IMR-90 (cell line): ENCODE measurements around the gene STUM.

Experiments
- POLR2A ChIP-seq: IDR thresholded peaks from 2 replicates; pipeline ENCODE4 v1.6.1; 2012; ENCODE audit warnings: mild to moderate bottlenecking, low read depth, low read length
- SMC3 ChIP-seq: fragments of 150-350 bp; IDR thresholded peaks from 2 replicates; pipeline ENCODE4 v1.6.1; 2016; ENCODE audit warnings: low read depth, mild to moderate bottlenecking, antibody characterized with exemption, low read length, moderate library complexity
- TF ChIP-seq, protein P1 (sequence below): conservative IDR thresholded peaks from 2 replicates; pipeline ENCODE4 v1.5.1; 2012; ENCODE audit warnings: mild to moderate bottlenecking, low read depth, low read length, improper control_type of control experiment

DNA sequence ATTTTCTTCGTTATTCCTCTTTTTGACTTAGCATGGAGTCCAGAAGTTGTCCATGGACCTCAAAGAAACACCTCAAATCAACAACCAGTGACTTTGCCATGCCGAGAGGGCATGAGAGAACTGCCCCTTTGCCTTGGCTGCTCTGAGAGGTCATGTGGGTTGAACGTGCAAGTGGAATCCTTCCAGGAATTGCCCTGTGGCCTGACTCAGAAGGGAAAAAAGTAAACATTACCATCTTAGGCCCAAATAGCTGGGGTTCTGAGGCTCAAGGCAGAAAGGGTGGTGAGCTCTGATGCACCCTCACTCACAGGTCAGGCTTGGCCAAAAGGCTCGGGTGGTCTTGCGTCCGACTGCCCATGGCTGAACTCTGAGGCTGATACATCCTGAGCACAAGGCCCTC is 15.1 kb downstream of the STUM start:
- TF ChIP-seq, protein P1, sequence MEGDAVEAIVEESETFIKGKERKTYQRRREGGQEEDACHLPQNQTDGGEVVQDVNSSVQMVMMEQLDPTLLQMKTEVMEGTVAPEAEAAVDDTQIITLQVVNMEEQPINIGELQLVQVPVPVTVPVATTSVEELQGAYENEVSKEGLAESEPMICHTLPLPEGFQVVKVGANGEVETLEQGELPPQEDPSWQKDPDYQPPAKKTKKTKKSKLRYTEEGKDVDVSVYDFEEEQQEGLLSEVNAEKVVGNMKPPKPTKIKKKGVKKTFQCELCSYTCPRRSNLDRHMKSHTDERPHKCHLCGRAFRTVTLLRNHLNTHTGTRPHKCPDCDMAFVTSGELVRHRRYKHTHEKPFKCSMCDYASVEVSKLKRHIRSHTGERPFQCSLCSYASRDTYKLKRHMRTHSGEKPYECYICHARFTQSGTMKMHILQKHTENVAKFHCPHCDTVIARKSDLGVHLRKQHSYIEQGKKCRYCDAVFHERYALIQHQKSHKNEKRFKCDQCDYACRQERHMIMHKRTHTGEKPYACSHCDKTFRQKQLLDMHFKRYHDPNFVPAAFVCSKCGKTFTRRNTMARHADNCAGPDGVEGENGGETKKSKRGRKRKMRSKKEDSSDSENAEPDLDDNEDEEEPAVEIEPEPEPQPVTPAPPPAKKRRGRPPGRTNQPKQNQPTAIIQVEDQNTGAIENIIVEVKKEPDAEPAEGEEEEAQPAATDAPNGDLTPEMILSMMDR, result no peak
- no peak for TF ChIP-seq SMC3
- no peak for TF ChIP-seq POLR2A
